Common myeloid progenitor, CD34-positive (primary cell): ENCODE data around the gene TENM4.

Experiments
- CTCF ChIA-PET: fragments of 350-600 bp; sonication (Branson Sonifier 250); formaldehyde crosslinking; loops from one replicate; lab custom pipeline; 2021; ENCODE audit warnings: antibody characterized with exemption; lab: Charles Lee
- POLR2A ChIA-PET: fragments of 350-600 bp; sonication (Branson Sonifier 250); formaldehyde crosslinking; loops from one replicate; lab custom pipeline; 2021; ENCODE audit warnings: antibody characterized with exemption; lab: Charles Lee
- DNase-seq, 3 donors: peaks; one replicate each; pipeline versions ENCODE4 v3.0.0 to v3.0.0-alpha.2; 2013
- H3K27ac ChIP-seq, 2 experiments: 1 replicate in 1 of 2; 2 replicates in 1 of 2; pipeline ENCODE4 v1.7.0; 2013; ENCODE audit warnings: inconsistent platforms in 2 of 2, low read length in 2 of 2, mild to moderate bottlenecking in 2 of 2, low read depth in 1 of 2, moderate library complexity in 1 of 2; ENCODE audit not compliant: severe bottlenecking in 2 of 2, insufficient read depth in 1 of 2, poor library complexity in 1 of 2
- H3K27me3 ChIP-seq, 5 experiments: replicated peaks in 2 of 5; 1 replicate in 3 of 5; 2 replicates in 2 of 5; pipeline versions ENCODE4 v1.6.1 to v1.7.0; 2013; ENCODE audit warnings: low read length in 4 of 5, mild to moderate bottlenecking in 2 of 5, moderate library complexity in 2 of 5, inconsistent platforms in 1 of 5; ENCODE audit not compliant: insufficient read depth in 5 of 5, control insufficient read depth in 4 of 5
- H3K36me3 ChIP-seq, 4 experiments: 1 replicate in 2 of 4; 2 replicates in 2 of 4; pipeline versions ENCODE4 v1.6.1 to v1.7.0; 2013; ENCODE audit warnings: low read length in 3 of 4, control low read depth in 1 of 4, mild to moderate bottlenecking in 1 of 4; ENCODE audit not compliant: control insufficient read depth in 4 of 4, insufficient read depth in 4 of 4
- H3K4me1 ChIP-seq, 4 experiments: 1 replicate in 3 of 4; 2 replicates in 1 of 4; pipeline versions ENCODE4 v1.6.1 to v1.7.1; 2013; ENCODE audit warnings: low read length in 3 of 4, mild to moderate bottlenecking in 3 of 4, control low read depth in 1 of 4, inconsistent platforms in 1 of 4, moderate library complexity in 1 of 4; ENCODE audit not compliant: control insufficient read depth in 4 of 4, insufficient read depth in 4 of 4; ENCODE audit errors: control extremely low read depth in 1 of 4
- H3K4me3 ChIP-seq, 7 experiments: 1 replicate in 4 of 7; 2 replicates in 3 of 7; pipeline versions ENCODE4 v1.5.1 to v1.7.0; 2013; ENCODE audit warnings: mild to moderate bottlenecking in 7 of 7, low read length in 6 of 7, moderate library complexity in 6 of 7, inconsistent platforms in 2 of 7, low read depth in 2 of 7, control low read depth in 1 of 7; ENCODE audit not compliant: insufficient read depth in 4 of 7, control insufficient read depth in 1 of 7; ENCODE audit errors: extremely low read depth in 1 of 7
- H3K9me3 ChIP-seq, 5 experiments: 1 replicate in 4 of 5; 2 replicates in 1 of 5; pipeline versions ENCODE4 v1.6.1 to v1.7.1; 2013; ENCODE audit warnings: low read length in 4 of 5, mild to moderate bottlenecking in 2 of 5, inconsistent platforms in 1 of 5, low read depth in 1 of 5, moderate library complexity in 1 of 5; ENCODE audit not compliant: control insufficient read depth in 4 of 5, insufficient read depth in 2 of 5; ENCODE audit errors: control extremely low read depth in 1 of 5
- WGBS: methylation state at CpG from one replicate; pipeline ENCODE4 v1.1.5; 2013; ENCODE audit not compliant: insufficient coverage; 5-methylcytosine and 5-hydroxymethylcytosine counted together

TENM4 gene

DNA sequence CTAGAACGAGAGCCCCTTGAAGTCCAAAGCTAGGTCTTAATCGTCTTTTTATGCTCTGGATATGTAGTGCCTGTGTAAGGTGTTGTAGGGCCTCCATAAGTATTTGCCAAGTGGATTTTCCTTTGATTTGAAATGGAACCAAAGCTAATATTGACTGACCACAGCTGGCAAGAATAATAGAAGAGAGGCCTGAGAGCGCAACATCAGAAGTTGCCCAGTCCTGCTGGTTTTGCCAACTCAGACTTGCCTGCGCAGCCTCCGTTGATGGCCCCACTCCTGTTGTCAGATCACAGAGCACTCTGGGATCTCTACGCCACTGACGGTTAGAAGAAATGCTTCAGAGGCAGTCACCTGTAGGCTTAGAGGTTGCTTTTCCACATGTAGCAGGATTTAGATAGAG, 251.2 kb downstream of the TENM4 start:
- Histone ChIP-seq H3K27ac (no peak overlapping the region), H3K27me3 (no peaks in the 10 kb centered on the region), H3K4me1 (no peaks in the 10 kb centered on the region), H3K9me3 (peaks cover 0 to 4% (median 0%) of the 10 kb centered on the region in 5 experiments), H3K4me3 (no peak overlapping the region), H3K36me3 (no peaks in the 10 kb centered on the region)
- ChIA-PET POLR2A (no interaction called here), CTCF (no interaction called here)
- DNase-seq: no peak
- 95% methylated on average over 6 of the region's 7 CpGs for WGBS

DNA sequence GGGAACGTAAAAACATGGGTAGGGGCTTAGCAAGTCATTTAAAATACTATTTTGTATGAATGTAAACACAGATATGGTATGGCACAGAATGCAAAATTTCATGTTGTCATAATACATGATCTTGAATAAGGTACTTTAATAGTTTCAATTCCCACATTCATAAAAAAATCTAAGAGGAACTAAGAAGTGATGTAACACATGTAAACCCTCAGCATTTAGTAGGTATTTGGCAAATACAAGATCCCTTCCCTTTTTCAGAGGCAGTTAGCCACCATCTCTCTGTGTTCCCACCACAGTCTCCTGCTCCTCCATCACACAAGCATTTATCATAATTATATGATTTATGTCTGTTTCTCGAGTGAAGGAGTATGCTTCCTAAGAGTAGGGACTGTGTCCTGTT, 251.8 kb downstream of the TENM4 start:
- no peak for DNase-seq
- no peak overlapping the region for H3K27ac ChIP-seq
- CTCF ChIA-PET: no interaction called here
- no peaks in the 10 kb centered on the region for H3K4me1 ChIP-seq
- H3K27me3 ChIP-seq: no peaks in the 10 kb centered on the region
- H3K9me3 ChIP-seq: peaks cover 0 to 4% (median 0%) of the 10 kb centered on the region in 5 experiments
- H3K36me3 ChIP-seq: no peaks in the 10 kb centered on the region
- no CpG with 5 or more reads among the region's 2 CpGs for WGBS
- POLR2A ChIA-PET: no interaction called here
- H3K4me3 ChIP-seq: no peak overlapping the region

DNA sequence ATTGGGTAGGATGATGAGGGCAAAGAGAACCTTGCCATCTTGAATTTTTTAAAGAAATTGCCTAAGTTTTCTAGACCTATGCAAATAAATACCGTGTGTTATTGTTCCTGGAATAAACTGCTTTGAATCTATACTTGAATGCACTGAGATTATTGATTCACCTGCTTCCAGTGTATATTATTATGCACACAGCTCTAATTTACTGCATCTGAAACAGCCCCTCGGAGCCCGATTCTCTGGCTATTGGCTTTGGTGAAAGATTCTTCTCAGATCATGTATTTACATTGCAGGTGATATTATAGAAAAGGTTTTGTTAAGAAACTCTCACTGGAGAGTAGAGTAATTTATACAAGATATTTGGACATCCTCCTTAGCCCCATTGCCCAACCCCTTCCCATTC, 254.2 kb downstream of the TENM4 start:
- ChIA-PET POLR2A (no interaction called here), CTCF (no interaction called here)
- H3K27me3 ChIP-seq: no peaks in the 10 kb centered on the region
- H3K27ac ChIP-seq: no peak overlapping the region
- H3K4me1 ChIP-seq: no peaks in the 10 kb centered on the region
- H3K36me3 ChIP-seq: no peaks in the 10 kb centered on the region
- no peak for DNase-seq
- H3K4me3 ChIP-seq: no peak overlapping the region
- WGBS: no CpG with 5 or more reads among the region's 3 CpGs
- H3K9me3 ChIP-seq: peaks cover 0 to 4% (median 0%) of the 10 kb centered on the region in 5 experiments

DNA sequence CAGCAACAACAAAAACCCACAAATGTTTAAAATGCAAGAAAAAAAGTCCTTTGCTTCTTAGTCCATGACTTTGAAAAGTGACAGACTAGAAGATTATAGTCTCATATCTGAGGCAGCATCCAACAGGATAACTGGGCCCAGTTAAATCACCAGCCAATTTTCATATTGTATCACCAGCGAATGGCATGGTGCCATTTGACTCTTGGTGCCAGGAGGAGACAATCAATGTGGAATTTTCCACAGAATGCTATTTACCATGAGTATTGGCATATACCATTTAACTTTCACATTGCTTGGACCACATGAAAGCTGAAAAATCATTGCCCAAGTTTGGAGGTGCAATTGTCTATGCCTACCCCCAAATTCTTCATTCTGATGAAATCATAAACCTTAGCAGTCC, 255.5 kb downstream of the TENM4 start:
- CTCF ChIA-PET: no interaction called here
- H3K4me3 ChIP-seq: no peak overlapping the region
- WGBS: no CpG with 5 or more reads among the region's 1 CpG
- H3K27me3 ChIP-seq: no peaks in the 10 kb centered on the region
- peaks cover 0 to 4% (median 0%) of the 10 kb centered on the region in 5 experiments for H3K9me3 ChIP-seq
- no peaks in the 10 kb centered on the region for H3K4me1 ChIP-seq
- POLR2A ChIA-PET: no interaction called here
- no peaks in the 10 kb centered on the region for H3K36me3 ChIP-seq
- H3K27ac ChIP-seq: no peak overlapping the region
- DNase-seq: no peak

DNA sequence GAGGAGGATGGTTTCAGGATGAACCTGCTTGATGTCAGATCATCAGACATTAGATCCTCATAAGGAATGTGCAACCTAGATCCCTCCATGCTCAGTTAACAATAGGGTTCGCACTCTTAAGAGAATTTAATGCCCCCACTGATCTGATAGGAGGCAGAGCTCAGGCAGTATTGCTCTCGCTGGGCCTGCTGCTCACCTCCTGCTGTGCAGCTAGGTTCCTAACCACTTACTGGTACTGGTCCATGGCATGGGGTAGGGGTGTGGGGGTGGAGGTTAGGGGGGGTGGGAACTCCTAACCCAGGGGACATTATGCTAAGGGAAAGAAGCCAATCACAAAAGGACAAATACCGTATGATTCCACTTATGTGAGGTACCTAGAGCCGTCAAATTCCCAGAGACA, 256.5 kb downstream of the TENM4 start:
- no peaks in the 10 kb centered on the region for H3K27me3 ChIP-seq
- H3K36me3 ChIP-seq: no peaks in the 10 kb centered on the region
- H3K4me1 ChIP-seq: no peaks in the 10 kb centered on the region
- DNase-seq: no peak
- H3K27ac ChIP-seq: no peak overlapping the region
- 85% methylated on average over 4 of the region's 4 CpGs for WGBS
- peaks cover 0 to 4% (median 0%) of the 10 kb centered on the region in 5 experiments for H3K9me3 ChIP-seq
- no peak overlapping the region for H3K4me3 ChIP-seq
- POLR2A ChIA-PET: no interaction called here
- CTCF ChIA-PET: no interaction called here

DNA sequence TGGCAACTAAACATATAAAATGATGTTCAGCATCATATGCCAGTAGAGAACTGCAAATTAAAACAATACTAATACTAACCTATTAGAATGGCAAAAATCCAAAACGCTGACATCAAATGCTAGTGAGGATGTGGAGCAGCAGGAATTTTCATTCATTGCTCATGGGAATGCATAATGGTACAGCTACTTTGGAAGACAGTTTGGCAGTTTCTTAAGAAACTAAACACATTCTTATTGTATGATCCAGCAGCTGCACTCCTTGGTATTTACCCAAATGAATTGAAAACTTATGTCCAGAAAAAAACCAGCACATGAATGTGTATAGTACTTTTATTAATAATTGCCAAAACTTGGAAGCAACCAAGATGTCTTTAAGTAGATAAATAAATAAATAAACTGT, 258.0 kb downstream of the TENM4 start:
- Histone ChIP-seq H3K9me3 (peaks cover 0 to 4% (median 0%) of the 10 kb centered on the region in 5 experiments), H3K27ac (no peak overlapping the region), H3K27me3 (peaks cover 0 to 2% (median 0%) of the 10 kb centered on the region in 5 experiments), H3K4me1 (no peaks in the 10 kb centered on the region), H3K36me3 (no peaks in the 10 kb centered on the region), H3K4me3 (no peak overlapping the region)
- POLR2A ChIA-PET: no interaction called here
- WGBS: 88% methylated on average over 1 of the region's 1 CpG
- CTCF ChIA-PET: no interaction called here
- DNase-seq: no peak

DNA sequence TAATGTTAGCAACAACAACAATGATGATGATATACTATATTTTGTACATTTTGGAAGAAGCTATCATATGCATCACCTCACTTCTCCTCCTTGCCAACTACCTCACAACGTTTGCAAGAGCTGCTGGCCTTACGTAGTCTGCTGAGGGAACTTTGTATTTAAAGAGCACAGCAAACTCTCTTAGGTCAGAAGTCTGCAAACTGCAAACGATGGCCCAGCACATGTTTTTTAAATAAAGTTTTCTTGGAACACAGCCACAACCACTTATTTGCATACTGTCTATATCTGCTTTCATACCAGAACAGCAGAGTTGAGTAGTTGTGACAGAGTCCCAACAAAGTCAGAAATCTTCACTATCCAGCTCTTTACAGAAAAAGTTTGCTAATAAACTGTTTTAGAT, 261.7 kb downstream of the TENM4 start:
- CTCF ChIA-PET: no interaction called here
- no peaks in the 10 kb centered on the region for H3K9me3 ChIP-seq
- H3K27ac ChIP-seq: no peak overlapping the region
- POLR2A ChIA-PET: no interaction called here
- H3K36me3 ChIP-seq: no peaks in the 10 kb centered on the region
- no peaks in the 10 kb centered on the region for H3K4me1 ChIP-seq
- DNase-seq: no peak
- WGBS: 74% methylated on average over 3 of the region's 3 CpGs
- peaks cover 0 to 9% (median 0%) of the 10 kb centered on the region in 5 experiments for H3K27me3 ChIP-seq
- H3K4me3 ChIP-seq: no peak overlapping the region
